Neural cell (in vitro differentiated cells): ENCODE measurements around the gene ADK.

Experiments used
- EP300 ChIP-seq: fragments of 450-650 bp; conservative IDR thresholded peaks from 2 replicates; pipeline ENCODE4 v1.6.1; 2014; ENCODE audit warnings: antibody characterized with exemption, mild to moderate bottlenecking, moderate library complexity; ENCODE audit not compliant: poor library complexity, severe bottlenecking
- TAF1 ChIP-seq: IDR thresholded peaks from 2 replicates; pipeline ENCODE4 v1.6.1; 2012; ENCODE audit warnings: low read depth
- TF ChIP-seq, protein P1 (sequence below): fragments of 450-650 bp; IDR thresholded peaks from 2 replicates; pipeline ENCODE4 v1.5.1; 2014; ENCODE audit warnings: antibody characterized with exemption, mild to moderate bottlenecking, moderate library complexity; ENCODE audit not compliant: poor library complexity, severe bottlenecking

DNA sequence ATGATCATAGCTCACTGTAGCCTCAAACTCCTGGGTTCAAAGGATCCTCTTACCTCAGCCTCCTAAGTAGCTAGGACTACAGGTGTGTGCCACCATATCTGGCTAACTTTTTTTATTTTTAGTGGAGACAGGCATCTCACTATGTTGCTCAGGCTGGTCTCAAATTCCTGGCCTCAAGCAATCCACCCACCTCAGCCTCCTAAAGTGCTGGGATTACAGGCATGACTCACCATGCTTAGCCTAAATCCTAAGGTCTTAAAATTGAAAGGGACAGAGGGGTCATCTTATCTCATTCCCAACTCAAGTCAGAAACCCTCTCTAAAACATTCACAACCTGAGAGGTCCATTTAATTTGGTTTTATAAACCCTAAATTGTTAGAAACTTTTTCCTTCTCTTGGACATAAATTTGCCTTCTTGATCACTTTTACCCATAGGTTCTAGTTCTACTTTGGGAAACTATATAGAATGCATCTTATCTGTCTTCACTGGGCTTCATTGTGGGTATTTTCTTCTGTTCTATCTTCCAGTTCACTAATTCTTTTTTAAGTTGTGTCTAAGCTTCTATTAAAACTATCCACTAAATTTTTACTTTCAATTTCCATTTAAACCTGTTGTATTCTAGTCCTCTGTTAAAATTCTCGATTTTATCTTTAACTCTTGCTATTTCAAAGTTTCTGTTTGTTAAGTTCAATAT, 492.0 kb downstream of the ADK start:
- TF ChIP-seq, protein P1, sequence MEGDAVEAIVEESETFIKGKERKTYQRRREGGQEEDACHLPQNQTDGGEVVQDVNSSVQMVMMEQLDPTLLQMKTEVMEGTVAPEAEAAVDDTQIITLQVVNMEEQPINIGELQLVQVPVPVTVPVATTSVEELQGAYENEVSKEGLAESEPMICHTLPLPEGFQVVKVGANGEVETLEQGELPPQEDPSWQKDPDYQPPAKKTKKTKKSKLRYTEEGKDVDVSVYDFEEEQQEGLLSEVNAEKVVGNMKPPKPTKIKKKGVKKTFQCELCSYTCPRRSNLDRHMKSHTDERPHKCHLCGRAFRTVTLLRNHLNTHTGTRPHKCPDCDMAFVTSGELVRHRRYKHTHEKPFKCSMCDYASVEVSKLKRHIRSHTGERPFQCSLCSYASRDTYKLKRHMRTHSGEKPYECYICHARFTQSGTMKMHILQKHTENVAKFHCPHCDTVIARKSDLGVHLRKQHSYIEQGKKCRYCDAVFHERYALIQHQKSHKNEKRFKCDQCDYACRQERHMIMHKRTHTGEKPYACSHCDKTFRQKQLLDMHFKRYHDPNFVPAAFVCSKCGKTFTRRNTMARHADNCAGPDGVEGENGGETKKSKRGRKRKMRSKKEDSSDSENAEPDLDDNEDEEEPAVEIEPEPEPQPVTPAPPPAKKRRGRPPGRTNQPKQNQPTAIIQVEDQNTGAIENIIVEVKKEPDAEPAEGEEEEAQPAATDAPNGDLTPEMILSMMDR: no peak
- TF ChIP-seq TAF1: no peak
- TF ChIP-seq EP300: no peak
